ENCODE data around the gene CFAP97.

The CFAP97 gene

DNA sequence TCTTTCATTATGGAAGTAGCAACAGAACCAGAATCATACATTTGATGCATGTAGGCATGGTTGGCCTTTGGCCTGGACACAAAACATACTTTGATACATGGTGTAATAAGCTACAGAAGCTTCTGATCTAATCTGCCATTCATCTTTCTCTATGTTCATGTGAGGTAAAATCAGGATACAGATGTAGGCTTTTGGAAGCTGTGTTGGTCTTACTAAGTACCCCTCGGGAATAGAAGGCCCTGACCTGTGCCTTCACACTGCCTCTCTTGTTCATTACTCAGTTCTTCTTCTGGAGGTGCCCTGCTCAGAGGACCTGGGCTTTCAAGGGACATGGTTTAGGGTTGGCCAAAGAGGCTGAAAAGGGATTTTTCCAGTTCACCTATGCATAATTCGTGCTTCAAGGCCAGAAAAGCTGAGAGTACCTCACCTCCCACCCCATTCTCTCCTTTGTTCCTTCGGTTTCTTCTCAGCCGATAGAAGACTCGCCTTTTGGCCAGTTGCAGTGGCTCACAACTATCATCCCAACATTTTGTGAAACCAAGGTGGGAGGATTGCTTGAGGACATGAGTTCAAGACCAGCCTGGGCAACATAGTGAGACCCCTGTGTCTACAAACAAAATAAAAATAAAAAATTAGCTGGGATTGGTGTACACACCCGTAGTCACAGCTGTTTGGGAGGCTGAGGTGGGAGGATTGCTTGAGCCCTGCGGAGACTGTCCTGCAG, 31.5 kb upstream of the CFAP97 start:
- Histone ChIP-seq H3K27ac (replicated peaks) (no peak overlapping the region), H3K4me3 (replicated peaks; ENCODE audit: insufficient read depth, low read length) (no peak overlapping the region), H3K27me3 (ENCODE audit: insufficient read depth, poor library complexity, severe bottlenecking) (peaks cover 2% of the 10 kb centered on the region)
- no peak for DNase-seq (ENCODE audit: low read depth in 1 of 2, low spot score in 1 of 2)
- TF ChIP-seq, protein P1, sequence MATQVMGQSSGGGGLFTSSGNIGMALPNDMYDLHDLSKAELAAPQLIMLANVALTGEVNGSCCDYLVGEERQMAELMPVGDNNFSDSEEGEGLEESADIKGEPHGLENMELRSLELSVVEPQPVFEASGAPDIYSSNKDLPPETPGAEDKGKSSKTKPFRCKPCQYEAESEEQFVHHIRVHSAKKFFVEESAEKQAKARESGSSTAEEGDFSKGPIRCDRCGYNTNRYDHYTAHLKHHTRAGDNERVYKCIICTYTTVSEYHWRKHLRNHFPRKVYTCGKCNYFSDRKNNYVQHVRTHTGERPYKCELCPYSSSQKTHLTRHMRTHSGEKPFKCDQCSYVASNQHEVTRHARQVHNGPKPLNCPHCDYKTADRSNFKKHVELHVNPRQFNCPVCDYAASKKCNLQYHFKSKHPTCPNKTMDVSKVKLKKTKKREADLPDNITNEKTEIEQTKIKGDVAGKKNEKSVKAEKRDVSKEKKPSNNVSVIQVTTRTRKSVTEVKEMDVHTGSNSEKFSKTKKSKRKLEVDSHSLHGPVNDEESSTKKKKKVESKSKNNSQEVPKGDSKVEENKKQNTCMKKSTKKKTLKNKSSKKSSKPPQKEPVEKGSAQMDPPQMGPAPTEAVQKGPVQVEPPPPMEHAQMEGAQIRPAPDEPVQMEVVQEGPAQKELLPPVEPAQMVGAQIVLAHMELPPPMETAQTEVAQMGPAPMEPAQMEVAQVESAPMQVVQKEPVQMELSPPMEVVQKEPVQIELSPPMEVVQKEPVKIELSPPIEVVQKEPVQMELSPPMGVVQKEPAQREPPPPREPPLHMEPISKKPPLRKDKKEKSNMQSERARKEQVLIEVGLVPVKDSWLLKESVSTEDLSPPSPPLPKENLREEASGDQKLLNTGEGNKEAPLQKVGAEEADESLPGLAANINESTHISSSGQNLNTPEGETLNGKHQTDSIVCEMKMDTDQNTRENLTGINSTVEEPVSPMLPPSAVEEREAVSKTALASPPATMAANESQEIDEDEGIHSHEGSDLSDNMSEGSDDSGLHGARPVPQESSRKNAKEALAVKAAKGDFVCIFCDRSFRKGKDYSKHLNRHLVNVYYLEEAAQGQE (IDR thresholded peaks at IDR 0.05; ENCODE audit: insufficient replicate concordance, low read depth), result no peak
- TF ChIP-seq, protein P2, sequence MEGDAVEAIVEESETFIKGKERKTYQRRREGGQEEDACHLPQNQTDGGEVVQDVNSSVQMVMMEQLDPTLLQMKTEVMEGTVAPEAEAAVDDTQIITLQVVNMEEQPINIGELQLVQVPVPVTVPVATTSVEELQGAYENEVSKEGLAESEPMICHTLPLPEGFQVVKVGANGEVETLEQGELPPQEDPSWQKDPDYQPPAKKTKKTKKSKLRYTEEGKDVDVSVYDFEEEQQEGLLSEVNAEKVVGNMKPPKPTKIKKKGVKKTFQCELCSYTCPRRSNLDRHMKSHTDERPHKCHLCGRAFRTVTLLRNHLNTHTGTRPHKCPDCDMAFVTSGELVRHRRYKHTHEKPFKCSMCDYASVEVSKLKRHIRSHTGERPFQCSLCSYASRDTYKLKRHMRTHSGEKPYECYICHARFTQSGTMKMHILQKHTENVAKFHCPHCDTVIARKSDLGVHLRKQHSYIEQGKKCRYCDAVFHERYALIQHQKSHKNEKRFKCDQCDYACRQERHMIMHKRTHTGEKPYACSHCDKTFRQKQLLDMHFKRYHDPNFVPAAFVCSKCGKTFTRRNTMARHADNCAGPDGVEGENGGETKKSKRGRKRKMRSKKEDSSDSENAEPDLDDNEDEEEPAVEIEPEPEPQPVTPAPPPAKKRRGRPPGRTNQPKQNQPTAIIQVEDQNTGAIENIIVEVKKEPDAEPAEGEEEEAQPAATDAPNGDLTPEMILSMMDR (IDR thresholded peaks at IDR 0.05; ENCODE audit: insufficient read depth, low read length), result no peak
- TF ChIP-seq GABPA (IDR thresholded peaks at IDR 0.05; ENCODE audit: low read depth), result no peak
- no peak for TF ChIP-seq SPI1 (IDR thresholded peaks at IDR 0.05; ENCODE audit: borderline replicate concordance, low read depth)
- TF ChIP-seq POLR2AphosphoS5 (IDR thresholded peaks at IDR 0.05; ENCODE audit: low read depth), result no peak

DNA sequence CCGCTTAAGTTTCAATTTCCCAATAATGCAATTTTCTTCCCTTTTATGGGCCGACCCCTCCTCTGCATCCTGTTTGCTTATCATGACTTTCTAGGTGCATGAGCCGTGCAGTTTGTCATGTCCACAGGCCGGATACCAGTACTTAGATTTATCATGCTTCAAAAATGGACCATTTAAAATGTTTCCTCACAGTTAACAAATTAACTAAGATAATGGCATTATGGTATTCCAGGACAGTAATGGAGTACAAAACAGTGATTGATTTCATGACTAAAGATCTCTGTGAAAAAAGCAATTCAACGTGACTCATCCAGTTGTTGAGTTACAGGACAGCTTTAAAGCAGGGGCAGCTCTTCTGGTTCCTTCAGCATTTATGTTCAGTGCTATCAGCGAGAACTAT, 28.6 kb upstream of the CFAP97 start:
- peaks cover 2% of the 10 kb centered on the region for H3K27me3 ChIP-seq (ENCODE audit: insufficient read depth, poor library complexity, severe bottlenecking)
- no peak for DNase-seq (ENCODE audit: low read depth in 1 of 2, low spot score in 1 of 2)
- TF ChIP-seq POLR2AphosphoS5 (IDR thresholded peaks at IDR 0.05; ENCODE audit: low read depth), result no peak
- TF ChIP-seq GABPA (IDR thresholded peaks at IDR 0.05; ENCODE audit: low read depth), result no peak
- TF ChIP-seq, protein P2 (IDR thresholded peaks at IDR 0.05; ENCODE audit: insufficient read depth, low read length), result no peak
- TF ChIP-seq, protein P1 (IDR thresholded peaks at IDR 0.05; ENCODE audit: insufficient replicate concordance, low read depth), result no peak
- no peak for TF ChIP-seq SPI1 (IDR thresholded peaks at IDR 0.05; ENCODE audit: borderline replicate concordance, low read depth)
- no peak overlapping the region for H3K27ac ChIP-seq (replicated peaks)
- no peak overlapping the region for H3K4me3 ChIP-seq (replicated peaks; ENCODE audit: insufficient read depth, low read length)

DNA sequence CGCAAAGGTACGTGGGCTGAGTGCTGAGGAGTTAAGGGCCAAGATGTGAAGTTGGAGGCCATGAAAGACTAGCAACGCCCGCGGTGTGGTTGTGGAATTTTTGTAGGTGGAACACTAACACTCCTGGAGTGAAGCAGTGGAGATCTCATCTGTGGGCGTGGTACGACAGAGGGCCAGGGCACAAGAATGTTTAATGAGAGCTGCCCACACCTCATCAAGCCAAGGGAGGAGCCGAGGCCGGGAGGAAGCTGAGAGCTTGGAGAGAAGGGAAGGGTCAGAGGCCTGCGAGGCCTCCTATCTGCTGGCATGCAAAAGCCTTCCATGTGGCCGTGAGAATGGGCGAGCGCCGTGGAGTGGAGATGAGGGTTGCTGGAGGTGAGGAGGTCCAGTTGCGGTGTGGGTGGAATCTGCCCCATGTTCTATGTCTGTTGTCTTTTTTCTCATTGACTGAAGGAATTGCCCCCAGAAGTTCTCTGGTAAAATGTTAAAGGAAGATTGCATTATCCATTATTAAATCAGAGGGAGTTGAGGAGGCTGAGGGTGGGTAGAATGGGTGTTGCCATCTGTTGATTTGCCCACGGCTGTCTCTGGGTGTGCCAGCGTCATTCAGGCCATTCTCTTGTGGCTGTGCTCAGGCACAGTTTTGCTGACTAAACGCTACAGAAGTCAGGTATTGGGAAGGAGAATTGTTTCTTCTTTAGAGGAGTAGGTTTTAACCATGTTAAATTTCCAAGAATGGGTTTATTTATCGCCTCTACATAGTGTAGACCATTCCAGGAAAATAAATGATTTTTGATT, 25.4 kb upstream of the CFAP97 start:
- no peak overlapping the region for H3K4me3 ChIP-seq (replicated peaks; ENCODE audit: insufficient read depth, low read length)
- no peak overlapping the region for H3K27ac ChIP-seq (replicated peaks)
- TF ChIP-seq, protein P2 (IDR thresholded peaks at IDR 0.05; ENCODE audit: insufficient read depth, low read length), result no peak
- TF ChIP-seq SPI1 (IDR thresholded peaks at IDR 0.05; ENCODE audit: borderline replicate concordance, low read depth), result no peak
- TF ChIP-seq GABPA (IDR thresholded peaks at IDR 0.05; ENCODE audit: low read depth), result no peak
- no peak for TF ChIP-seq POLR2AphosphoS5 (IDR thresholded peaks at IDR 0.05; ENCODE audit: low read depth)
- TF ChIP-seq, protein P1 (IDR thresholded peaks at IDR 0.05; ENCODE audit: insufficient replicate concordance, low read depth), result no peak
- H3K27me3 ChIP-seq (ENCODE audit: insufficient read depth, poor library complexity, severe bottlenecking), result peaks cover 2% of the 10 kb centered on the region
- DNase-seq (ENCODE audit: low read depth in 1 of 2, low spot score in 1 of 2), result no peak

All from HL-60 (cell line).